GM21825 (cell line): ENCODE data around the gene ATG16L1.

Source experiments
- ATAC-seq: cut with Tn5 transposase; IDR thresholded peaks from one replicate; pipeline ENCODE4 v1.9.1; 2021; ENCODE audit warnings: mild to moderate bottlenecking, moderate library complexity; ENCODE audit not compliant: unreplicated experiment

The ATG16L1 gene

GRCh38 chr2:233288663-233289062 lies 37.2 kb downstream of the ATG16L1 start:
- no peak for ATAC-seq

DNA sequence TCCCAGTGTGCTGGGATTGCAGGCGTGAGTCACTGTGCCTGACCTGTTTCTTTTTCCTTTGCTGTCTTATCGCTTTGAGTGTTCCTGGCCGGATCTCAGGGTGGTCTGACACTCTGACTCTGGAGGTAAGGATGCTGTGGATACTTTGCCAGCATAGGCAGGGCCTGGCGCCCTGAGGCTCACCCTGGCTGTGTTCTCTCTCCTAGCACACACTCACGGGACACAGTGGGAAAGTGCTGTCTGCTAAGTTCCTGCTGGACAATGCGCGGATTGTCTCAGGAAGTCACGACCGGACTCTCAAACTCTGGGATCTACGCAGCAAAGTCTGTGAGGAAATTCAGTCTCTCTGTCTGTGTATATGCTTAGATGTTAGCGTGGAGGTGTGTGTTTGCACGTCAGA lies 38.2 kb downstream of the ATG16L1 start:
- no peak for ATAC-seq

DNA sequence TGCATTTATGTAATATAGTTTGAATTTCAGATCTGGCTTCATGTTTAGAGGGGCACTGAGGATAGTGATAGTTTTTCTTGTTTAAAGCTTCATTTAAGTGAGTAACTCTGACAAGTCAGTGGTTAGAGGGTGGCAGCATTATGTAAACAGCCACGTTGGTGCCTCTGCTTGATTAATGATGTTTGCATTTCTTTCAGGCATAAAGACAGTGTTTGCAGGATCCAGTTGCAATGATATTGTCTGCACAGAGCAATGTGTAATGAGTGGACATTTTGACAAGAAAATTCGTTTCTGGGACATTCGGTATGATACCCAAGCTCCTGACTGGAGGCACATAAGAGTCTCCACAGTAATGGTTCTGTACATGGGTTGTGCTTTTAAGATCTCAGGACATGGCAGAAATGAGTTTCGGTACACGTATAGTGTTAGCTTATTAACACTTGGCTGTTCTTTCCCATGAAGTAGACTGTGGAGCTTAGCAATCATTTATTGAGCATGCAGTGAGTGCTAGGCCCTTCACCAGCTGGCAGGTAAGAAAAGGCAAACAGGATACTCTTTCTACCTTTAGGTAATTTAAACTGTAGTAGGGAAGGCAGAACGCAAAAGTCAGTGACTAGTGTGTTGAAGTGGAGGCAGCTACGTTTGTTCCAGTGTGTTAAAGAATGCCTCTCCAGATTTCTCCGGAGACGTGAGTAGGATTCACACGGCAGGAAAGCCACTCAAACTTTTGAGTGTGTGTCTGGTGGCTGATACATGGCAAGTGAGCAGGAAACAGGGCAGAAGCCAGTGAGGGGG lies 38.8 kb downstream of the ATG16L1 start:
- ATAC-seq: no peak

DNA sequence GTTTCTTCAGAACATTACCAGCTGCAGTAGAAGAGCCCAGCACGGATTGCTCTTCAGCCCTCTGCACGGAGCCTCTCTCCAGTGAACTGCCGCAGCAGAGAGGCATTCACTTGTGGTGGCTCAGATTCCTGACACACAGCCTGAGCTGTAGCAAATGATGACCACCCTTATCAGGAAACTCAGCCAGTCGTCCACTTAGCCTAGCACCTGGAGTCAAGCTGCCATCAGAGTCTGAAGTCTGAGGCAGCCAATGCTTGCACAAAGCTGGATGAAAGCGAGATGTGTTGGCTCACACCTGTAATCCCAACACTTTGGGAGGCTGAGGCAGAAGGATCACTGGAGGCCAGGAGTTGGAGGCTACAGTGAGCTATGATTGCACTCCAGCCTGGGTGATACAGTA lies 44.4 kb downstream of the ATG16L1 start:
- ATAC-seq: no peak

GRCh38 chr2:233297076-233297475 lies 45.6 kb downstream of the ATG16L1 start:
- ATAC-seq: no peak

DNA sequence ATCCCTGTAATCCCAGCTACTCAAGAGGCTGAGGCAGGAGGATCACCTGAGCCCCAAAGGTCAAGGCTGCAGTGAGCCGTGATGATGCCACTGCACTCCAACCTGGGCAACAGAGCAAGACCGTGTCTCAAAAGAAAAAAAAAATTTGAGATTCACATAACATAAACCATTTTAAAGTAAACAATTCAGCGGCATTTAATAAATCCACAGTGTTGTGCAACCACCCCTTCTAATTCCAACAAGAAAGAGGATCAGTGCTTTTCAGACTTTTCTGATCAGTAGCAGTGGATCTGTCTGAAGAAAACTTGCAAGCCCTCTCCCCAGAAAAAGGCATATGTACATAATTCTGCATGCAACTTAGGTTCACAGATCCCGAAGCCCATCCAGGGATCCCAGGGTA lies 48.9 kb downstream of the ATG16L1 start:
- no peak for ATAC-seq

- no peak for ATAC-seq
Observed at GRCh38 chr2:233301248-233301647, 49.8 kb downstream of the ATG16L1 start.

DNA sequence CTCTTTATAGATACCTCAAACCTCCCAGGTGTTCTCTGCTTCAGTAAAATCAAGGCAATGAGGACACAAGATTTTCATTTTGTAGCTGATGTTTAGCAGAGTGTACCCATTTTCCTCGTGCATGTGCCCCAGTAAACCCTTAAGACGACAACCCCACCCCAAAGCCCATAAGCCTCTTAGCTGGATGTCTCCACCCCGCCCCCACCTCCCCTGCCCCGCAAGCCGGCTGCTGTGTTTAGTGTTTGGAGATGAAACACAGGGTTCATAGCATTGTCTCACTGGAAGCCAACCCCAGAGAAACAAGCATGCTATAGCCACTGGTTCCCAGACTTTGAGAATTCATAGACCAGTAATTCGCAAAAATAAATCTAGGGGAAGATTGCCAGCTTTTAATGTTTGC lies 50.3 kb downstream of the ATG16L1 start:
- no peak for ATAC-seq

GRCh38 chr2:233303252-233303651 lies 51.8 kb downstream of the ATG16L1 start:
- ATAC-seq: no peak

- no peak for ATAC-seq
Observed at GRCh38 chr2:233307565-233307964, 56.1 kb downstream of the ATG16L1 start, which contains the start of gene SAG. TSS of gene SAG (plus strand) at chr2:233307816. CDS start at chr2:233309190, 1,374 bp downstream.

DNA sequence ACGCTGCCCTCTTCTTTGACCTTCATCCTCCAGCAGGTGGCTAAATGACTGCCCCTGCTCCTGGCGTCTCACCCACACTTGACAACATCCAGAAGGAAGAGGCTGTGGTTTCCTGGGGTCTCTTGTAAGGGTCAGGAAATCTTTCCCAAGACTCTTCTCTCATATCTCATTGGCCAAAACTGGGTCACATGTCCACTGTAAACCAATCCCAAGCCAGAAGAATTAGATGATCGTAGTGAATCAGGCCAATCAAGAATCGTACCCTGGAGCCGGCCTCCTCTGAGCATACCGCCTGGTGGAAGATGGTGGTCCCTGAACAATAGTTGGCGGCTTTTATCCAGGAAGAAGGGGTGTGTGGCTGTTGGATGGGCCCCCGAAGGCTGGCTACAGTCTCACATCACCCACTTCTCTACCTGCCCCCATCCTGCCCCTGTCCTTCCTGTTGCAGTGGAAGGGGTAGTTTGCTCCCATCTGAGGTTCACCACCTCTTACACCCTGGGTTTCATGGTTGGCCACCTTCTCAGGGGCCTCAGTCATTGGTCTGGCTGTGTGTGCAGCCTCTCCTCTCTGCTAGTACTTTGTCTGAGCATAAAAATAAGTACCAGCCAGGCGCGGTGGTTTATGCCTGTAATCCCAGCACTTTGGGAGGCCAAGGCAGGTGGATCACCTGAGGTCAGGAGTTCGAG lies 59.9 kb downstream of the ATG16L1 start:
- ATAC-seq: no peak

GRCh38 chr2:233312874-233313273 lies 61.4 kb downstream of the ATG16L1 start:
- no peak for ATAC-seq

DNA sequence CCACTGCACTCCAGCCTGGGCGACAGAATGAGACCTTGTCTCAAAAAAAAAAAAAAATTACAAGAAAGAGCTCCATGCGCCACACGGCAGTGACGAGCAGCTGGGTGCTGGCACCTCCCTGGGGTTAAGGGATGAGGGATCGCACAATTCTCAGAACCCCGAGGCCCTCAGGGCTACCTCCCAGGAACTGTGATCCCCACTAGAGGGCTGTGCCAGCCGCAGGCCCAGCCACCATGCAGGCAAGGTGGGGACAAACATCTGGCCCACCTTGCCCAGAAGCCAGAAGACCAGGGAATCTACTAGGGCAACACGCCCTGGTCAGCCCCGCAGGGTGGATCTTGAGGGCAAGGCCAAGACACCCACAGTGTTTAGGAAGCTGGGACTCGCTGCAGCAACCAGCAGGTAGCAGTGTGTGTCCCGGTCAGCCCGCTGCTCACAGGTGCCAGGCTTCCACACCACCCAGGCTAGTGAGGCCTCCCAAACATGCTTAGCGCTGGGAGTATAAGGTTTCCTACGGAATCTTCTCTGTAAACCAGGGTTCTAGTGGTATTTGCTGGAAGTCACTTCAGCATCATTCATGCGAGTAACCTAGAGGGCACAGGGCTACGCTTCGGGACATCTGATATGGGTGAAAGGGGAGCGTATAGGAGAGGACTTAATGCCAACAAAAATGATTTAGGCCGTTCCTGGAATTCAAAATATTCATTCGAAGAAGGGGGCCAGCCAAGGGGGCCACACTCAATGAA lies 62.9 kb downstream of the ATG16L1 start:
- no peak for ATAC-seq

GRCh38 chr2:233317196-233317943 lies 65.9 kb downstream of the ATG16L1 start:
- no peak for ATAC-seq

- no peak for ATAC-seq
Observed at GRCh38 chr2:233319256-233319655, 67.8 kb downstream of the ATG16L1 start.

- no peak for ATAC-seq
Observed at GRCh38 chr2:233320470-233320869, 69.0 kb downstream of the ATG16L1 start.

DNA sequence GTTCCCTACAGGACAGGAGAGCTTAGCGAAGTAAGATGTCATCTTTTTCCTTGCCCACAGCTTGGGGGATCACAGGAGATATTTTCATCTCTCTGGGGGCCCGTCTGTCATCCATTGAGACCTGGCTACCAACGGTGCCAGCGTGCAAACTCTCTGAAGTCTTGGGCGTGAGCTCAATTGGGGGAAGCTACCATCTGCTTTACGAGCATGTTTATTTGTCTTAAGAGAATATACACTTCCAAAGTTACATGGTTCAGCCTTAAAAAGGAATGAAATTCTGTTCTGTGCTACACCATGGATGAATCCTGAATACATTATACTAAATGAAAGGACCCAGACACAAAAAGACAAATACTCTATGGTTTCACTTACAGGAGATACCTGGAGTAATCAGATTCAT lies 69.7 kb downstream of the ATG16L1 start:
- no peak for ATAC-seq

DNA sequence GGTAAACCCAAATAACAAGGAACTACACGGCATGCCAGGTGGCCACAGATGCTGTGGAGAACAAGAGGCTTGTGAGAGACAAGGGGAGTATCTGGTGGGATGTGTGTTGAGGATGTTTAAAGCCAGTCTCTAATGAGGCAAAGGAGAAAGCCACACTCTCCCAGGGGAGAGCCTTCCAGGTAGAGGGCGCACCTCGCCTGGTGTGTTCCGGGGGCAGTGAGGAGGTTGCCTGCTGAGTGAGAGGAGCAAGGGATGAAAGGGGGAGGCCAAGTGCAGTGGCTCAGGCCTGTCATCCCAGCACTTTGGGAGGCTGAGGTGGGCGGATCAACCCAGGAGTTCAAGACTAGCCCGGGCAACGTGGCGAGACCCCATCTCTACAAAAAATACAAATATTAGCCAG lies 72.4 kb downstream of the ATG16L1 start:
- no peak for ATAC-seq

GRCh38 chr2:233325256-233325655 lies 73.8 kb downstream of the ATG16L1 start:
- no peak for ATAC-seq

GRCh38 chr2:233325814-233326213 lies 74.3 kb downstream of the ATG16L1 start:
- no peak for ATAC-seq

GRCh38 chr2:233326500-233326899 lies 75.0 kb downstream of the ATG16L1 start:
- ATAC-seq: no peak
